Measurements from ENCODE around the gene PEDS1.
"Not testable (repeated sequence)": the region's sequence is repeated elsewhere in the genome, so short reads cannot be mapped to it uniquely, and the experiment has no call there.

Gene PEDS1

GRCh38 chr20:50189681-50190250, 36.2 kb upstream of the PEDS1 start:
- no peak for FAIRE-seq

GRCh38 chr20:50188879-50189680, 35.6 kb upstream of the PEDS1 start:
- no peak for FAIRE-seq

GRCh38 chr20:50188287-50188688, 34.8 kb upstream of the PEDS1 start:
- no peak for FAIRE-seq

GRCh38 chr20:50187403-50188051, 34.0 kb upstream of the PEDS1 start:
- FAIRE-seq, result no peak

- FAIRE-seq, result no peak
Observed at GRCh38 chr20:50186987-50187402, 33.5 kb upstream of the PEDS1 start.

- no peak for FAIRE-seq
Observed at GRCh38 chr20:50186151-50186885, 32.8 kb upstream of the PEDS1 start.

GRCh38 chr20:50185426-50185825, 31.9 kb upstream of the PEDS1 start:
- FAIRE-seq, result no peak

GRCh38 chr20:50182346-50182745, 28.8 kb upstream of the PEDS1 start:
- FAIRE-seq, result no peak

- no peak for FAIRE-seq
Observed at GRCh38 chr20:50181344-50181743, 27.8 kb upstream of the PEDS1 start.

- FAIRE-seq, result not testable (repeated sequence)
Observed at GRCh38 chr20:50178672-50179071, 25.1 kb upstream of the PEDS1 start.

GRCh38 chr20:50175938-50176933, 22.7 kb upstream of the PEDS1 start:
- FAIRE-seq, result no peak

- FAIRE-seq, result no peak
Observed at GRCh38 chr20:50174456-50174855, 20.9 kb upstream of the PEDS1 start.

GRCh38 chr20:50172347-50173013, 19.0 kb upstream of the PEDS1 start:
- no peak for FAIRE-seq

- no peak for FAIRE-seq
Observed at GRCh38 chr20:50170549-50171220, 17.2 kb upstream of the PEDS1 start.

GRCh38 chr20:50169329-50169823, 15.9 kb upstream of the PEDS1 start:
- FAIRE-seq, result no peak

GRCh38 chr20:50165684-50166554, 12.4 kb upstream of the PEDS1 start:
- FAIRE-seq, result peak; percentile 13

GRCh38 chr20:50163570-50164317, 10.2 kb upstream of the PEDS1 start:
- no peak for FAIRE-seq

- FAIRE-seq, result not testable (repeated sequence)
Observed at GRCh38 chr20:50161494-50161893, 8.0 kb upstream of the PEDS1 start.

GRCh38 chr20:50153153-50153499, 397 bp downstream of the PEDS1 start:
- FAIRE-seq, result no peak

Data from islet of Langerhans (tissue), 1 donor.